Body of pancreas (tissue), 4 donors: Measurements from ENCODE around the gene GFOD1.

ENCODE experiments used
- CTCF ChIP-seq, 7 experiments: fragments of 450-650 bp in 4 of 7; fragments of 200-600 bp in 3 of 7; sonication (generic) in 3 of 7; IDR thresholded peaks; one replicate each; pipeline ENCODE4 v1.5.1; 2016 to 2019; ENCODE audit warnings: antibody characterized with exemption in 7 of 7
- POLR2A ChIP-seq, 3 donors: fragments of 450-650 bp; IDR thresholded peaks; one replicate each; pipeline ENCODE4 v1.6.1; 2016; ENCODE audit warnings: antibody characterized with exemption in 3 of 3, mild to moderate bottlenecking in 2 of 3

DNA sequence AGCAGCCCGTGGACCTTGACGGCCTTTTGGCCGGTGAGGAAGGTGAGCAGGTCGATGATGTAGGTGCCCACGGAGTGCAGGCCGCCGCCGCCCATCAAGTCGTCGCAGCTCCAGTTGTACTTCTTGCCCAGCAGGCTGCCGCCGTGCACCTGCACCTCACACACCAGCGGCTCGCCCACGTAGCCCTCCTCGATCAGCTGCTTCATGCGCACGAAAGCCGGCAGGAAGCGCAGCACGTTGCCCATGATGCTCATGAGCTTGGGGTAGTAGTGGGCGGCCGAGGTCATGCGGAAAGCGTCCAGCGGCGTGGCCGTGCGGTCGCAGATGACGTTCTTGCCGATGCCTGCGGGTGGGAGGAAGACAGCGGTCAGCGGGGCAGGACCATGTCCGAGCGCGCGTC, 122.1 kb downstream of the GFOD1 start:
- TF ChIP-seq CTCF (IDR thresholded peaks at IDR 0.05) = no peak
- TF ChIP-seq POLR2A (IDR thresholded peaks at IDR 0.05) = no peak
